GM19372 (cell line): ENCODE data around the gene LRP1-AS.
"Not testable (repeated sequence)": the region's sequence is repeated elsewhere in the genome, so short reads cannot be mapped to it uniquely, and the experiment has no call there.

Experiments used
- ATAC-seq: cut with Tn5 transposase; IDR thresholded peaks from one replicate; pipeline ENCODE4 v1.9.1; 2021; ENCODE audit warnings: mild to moderate bottlenecking, low read depth, moderate library complexity; ENCODE audit not compliant: unreplicated experiment

Gene LRP1-AS

DNA sequence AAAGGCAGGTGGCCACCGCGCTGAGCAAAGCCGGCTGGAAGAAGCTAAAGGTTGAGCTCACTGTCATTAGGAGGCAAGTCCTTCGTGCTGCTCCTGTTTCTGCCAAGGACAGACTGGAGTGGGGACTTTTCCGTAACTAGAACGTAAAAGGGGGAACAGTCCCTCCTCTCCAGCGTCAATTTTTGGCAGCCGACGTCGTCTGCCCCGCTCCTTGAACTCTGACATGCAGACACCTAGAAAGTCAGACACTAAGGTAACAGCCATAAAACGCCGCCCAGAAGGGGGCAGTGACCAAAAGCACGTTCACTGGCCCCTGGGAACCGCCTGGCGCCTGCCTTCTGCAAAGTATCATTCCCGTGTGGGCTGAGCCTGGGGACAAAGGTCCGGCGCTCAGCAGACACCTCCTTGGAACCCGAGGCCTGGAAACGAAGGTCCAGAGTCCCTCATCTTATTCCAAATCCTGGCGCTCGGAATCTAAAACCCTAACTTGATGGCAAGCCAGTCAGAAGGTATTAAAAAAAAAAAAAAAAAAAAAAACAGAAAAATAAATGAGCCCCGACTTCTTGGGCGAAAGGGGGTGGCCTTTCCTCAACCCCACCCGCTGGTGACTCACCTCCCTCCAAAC lies 20.2 kb downstream of the LRP1-AS start:
- no peak for ATAC-seq

- no peak for ATAC-seq
Measured at GRCh38 chr12:57126561-57126960, 20.9 kb downstream of the LRP1-AS start.

DNA sequence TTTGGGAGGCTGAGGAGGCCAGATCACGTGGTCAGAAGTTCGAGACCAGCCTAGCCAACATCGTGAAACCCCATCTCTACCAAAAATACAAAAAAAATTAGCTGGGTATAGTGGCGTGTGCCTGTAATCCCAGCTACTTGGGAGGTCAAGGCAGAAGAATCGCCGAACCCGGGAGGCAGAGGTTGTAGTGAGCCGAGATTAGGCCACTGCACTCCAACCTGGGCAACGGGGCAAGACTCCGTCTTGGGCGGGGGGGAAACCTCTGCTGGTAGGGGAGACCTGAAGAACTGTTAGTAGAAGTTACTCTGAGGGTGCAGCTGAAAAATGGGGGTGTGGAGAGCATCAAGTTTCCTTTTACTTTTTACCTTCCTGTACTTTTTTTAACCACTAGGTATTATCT lies 21.4 kb downstream of the LRP1-AS start:
- no peak for ATAC-seq

- ATAC-seq = no peak
Measured at GRCh38 chr12:57124261-57124877, 23.1 kb downstream of the LRP1-AS start.

DNA sequence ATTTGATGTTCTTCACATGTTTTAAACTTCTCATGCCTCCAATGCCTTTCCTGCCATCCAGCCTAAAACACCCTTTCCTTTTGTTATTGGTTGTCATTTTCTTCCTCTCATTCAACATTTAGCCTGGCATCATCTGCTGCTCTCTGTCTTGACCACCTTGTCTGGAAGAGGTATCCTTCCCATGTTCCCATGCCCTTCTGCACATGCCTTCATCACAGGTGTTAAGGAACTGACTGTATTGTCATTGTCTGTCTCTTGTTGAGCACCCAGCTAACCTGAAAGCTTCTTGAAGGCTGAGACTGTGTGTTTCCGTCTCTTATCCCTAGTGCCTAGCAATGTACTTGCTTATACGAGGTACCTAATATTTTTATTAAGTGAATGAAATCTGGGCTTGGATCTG lies 23.6 kb downstream of the LRP1-AS start:
- ATAC-seq = no peak

GRCh38 chr12:57120718-57121117 lies 26.7 kb downstream of the LRP1-AS start:
- not testable (repeated sequence) for ATAC-seq

DNA sequence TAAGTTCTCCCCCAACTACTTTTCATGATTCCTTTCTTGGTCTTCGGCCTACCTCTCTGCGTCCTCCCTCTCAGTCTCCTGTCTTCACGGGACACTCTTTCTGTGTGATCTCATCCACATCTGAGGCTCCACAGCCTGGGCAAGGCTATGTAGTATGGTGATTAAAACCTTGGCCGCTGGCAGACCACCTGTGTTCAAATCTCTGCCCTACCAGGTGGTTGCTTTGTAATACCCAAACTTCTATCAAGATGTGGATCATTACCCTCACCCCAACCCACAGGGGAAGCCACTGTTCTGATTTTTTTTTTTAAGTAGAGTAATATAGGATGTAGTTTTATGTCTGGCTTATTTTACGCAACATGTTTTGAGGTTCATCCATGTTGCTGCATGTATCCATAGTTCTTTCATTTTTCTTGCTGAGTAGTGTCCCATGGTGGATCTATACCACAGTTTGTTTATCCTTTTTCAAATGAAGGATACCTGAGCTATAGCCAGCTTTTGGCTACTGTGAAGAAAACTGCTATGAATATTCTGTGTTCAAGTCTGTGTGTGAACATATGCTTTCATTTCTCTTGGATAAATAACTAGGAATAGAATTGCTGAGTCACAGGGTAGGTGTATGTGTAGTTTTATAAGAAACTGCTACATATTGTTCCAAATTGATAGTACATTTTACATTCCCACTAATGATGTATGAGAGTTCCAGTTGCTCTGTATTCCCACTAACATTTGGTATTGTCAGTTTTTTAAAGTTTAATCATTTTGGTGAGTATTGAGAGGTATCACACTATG lies 27.9 kb downstream of the LRP1-AS start:
- ATAC-seq = no peak

DNA sequence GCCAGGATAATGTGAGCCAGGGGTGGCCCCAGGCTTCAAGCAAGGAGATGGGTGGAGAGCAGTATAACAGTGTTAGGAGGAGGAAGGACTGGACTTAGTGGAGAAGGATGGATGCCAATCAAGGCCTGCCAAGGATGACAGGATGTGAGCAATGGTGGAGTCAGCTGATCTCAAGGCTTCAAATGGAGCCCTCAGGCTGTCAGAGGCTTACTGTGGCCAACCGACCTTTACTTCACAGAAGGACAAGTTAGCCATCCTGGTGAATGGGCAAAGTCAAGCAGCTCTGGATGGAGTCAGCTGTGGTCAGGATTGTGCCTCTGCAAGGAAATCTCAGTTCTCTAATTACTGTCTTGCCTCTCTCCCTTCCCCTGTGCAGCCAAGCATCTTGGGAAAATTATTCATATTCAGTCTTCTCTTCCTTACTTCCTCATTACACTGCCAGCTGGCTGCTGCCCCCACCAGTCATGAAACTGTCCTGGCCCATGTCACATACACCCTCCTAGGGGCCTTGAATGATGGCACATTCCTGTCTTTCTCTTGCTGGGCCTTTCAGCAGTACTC lies 28.6 kb downstream of the LRP1-AS start:
- ATAC-seq = no peak

DNA sequence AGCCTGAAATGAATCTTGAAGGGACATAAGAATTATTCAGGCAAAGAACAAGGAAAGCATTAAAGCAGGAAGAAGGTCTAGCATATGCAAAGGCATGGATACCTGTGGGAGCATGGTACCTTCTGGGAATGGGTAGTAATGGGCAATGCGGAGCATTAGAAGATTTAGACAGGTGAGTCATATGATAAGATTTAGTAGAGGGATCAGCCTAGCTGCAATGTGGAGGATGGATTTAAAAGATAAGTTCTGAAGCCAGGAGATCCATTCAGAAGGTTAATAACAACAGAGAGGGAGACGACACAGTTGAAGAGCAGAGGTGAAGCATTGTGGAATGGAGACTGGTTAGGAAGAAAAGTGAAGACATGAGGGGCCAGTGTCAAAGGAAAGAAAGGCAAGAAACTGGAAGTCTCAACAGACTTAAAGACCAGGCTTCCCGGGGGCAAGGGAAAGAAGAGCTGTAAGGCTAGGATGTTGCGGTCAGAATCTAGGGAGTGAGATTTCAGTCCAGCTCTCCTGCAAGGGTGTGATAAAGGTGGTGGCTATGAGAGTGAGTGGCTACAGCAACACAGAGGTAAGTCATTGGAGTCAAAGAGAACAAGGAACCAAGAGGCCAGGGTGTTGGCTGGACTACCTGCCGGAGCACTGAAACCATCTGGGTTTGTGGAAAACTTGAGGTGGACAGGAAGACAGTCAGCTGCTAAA lies 30.7 kb downstream of the LRP1-AS start:
- no peak for ATAC-seq

DNA sequence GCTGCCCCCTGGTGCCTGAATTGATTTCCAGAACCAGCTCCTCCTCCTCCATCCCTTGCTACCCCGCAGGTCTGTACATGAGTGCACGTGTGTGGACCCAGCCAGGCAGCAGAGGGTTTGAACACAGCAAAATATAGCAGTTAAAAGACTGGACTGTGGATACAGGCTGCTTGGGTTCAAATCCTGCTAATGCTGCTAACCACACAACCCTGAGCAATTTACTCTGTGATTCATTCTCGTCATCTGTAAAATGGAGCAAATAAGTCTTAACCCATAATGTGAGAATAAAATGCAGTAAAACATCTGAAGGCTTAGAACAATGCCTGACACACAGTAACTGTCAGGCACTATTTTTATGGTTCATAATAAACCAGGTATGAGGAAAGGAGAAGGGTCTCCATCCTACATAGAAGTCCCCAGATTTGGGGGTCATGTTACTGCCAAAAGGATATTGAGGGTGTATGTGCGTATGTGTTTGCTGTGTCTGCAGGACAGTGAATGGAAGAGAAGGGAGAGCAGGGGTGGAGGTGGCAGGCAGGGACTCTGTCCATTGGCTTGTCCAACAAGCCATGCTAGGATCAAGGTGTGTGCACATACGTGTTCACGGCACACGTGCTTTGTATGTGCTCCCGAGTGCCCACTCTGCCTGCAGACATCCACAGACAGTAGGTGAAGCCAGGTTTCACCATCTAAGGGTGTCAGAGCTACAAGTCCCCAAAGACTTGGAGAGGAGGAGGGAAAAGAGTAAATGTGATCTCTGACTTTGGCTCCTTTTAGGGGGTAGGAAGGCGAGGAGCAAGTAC lies 34.7 kb downstream of the LRP1-AS start:
- ATAC-seq = peak; percentile 46

- peak; percentile 55 for ATAC-seq
Measured at GRCh38 chr12:57111031-57111734, 36.2 kb downstream of the LRP1-AS start, which contains the start of gene STAT6. Gene STAT6, minus strand, starts transcription at chr12:57111362. Its CDS starts 3,084 bp downstream, at chr12:57108278.

GRCh38 chr12:57110104-57111030 lies 37.1 kb downstream of the LRP1-AS start:
- peak; percentile 39 for ATAC-seq

- ATAC-seq = no peak
Measured at GRCh38 chr12:57109207-57110103, 38.0 kb downstream of the LRP1-AS start.

DNA sequence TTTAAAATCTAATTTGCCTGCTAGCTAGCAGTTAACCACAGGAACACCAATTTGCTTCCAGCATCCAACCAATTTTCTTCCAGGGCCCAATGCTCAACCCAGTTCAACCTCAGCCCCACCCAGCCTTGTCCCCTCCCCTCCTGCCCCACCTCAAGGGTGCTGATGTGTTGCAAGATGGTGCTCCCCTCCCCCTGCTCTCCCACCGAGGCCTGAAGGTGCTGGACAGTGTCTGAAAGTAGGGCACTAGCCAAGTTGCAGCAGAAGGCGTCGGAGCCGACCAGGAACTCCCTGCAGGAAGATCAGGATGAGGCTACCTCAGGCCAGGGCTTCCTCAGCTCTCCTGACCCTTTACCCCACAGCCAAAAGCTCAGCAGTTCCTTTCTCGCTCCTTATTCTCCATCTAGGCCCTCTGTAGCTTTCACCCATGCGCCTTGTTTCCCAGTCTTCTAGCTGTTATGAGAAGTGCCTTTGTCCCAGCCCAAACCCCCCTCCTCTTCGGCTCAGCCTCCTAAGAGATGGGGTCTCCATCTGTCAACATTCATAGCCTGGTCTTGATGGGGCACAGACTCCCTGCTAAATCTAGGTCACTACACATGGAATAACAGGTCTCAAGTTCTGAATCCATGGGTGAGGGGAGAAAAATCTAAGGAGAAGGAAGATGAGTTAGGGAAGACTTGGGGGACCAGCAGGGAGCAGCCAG lies 39.8 kb downstream of the LRP1-AS start:
- no peak for ATAC-seq

GRCh38 chr12:57106021-57106708 lies 41.3 kb downstream of the LRP1-AS start:
- no peak for ATAC-seq
